ENCODE data around the gene PCDH12. TPM values are rescaled to one million over a fixed set of nuclear protein-coding genes. Genes with fewer than 3 reads are reported as not detected.

PCDH12 gene
- polyA plus RNA-seq, 1 donor (not counting 4 experiments of a cell fraction or from before 2014, with no cell fraction given): 0.01 TPM

DNA sequence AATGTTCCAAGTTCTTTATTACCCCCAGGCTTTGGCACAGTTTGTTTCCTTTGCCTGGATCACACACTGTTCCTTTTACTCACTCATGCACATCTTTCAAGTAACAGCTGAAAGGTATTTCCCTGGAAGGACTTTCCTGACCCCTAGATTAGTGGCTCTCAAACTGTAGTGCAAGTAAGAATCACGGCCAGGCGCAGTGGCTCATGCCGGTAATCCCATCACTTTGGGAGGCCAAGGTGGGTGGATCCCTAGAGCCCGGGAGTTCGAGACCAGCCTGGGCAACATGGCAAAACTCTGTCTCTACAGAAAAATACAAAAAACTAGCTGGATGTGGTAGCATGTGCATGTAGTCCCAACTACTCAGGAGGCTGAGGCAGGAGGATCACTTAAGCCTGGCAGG is 53.5 kb downstream of the PCDH12 start:
- H3K4me3 ChIP-seq (ENCODE audit: control insufficient read depth in 2 of 3, extremely low read depth in 1 of 3, insufficient read depth in 2 of 3, low read depth in 1 of 3, low read length in 3 of 3): no peak overlapping the region
- dilution Hi-C loops (cut with MboI; ENCODE audit: extremely low pct_ligation_motif_present, low sequenced_read_pairs): no loop called here
- no peaks in the 10 kb centered on the region for H3K4me1 ChIP-seq (ENCODE audit: control insufficient read depth, extremely low read depth, insufficient read depth, low read length)
- H3K9me1 ChIP-seq (ENCODE audit: control insufficient read depth, extremely low read depth, insufficient read depth, low read length): no peaks in the 10 kb centered on the region
- no peak overlapping the region for H3K9ac ChIP-seq (ENCODE audit: control insufficient read depth, extremely low read depth, insufficient read depth, low read length)
- no peaks in the 10 kb centered on the region for H3K27me3 ChIP-seq (ENCODE audit: control insufficient read depth, extremely low read depth, insufficient read depth, low read length)
- H3K4me2 ChIP-seq (ENCODE audit: control insufficient read depth, extremely low read depth, insufficient read depth, low read depth, low read length): no peak overlapping the region
- no peaks in the 10 kb centered on the region for H3K36me3 ChIP-seq (ENCODE audit: control insufficient read depth in 2 of 2, extremely low read depth in 1 of 2, insufficient read depth in 2 of 2, low read length in 2 of 2)
- no peak overlapping the region for H2AFZ ChIP-seq (ENCODE audit: control insufficient read depth, low read length)
- no peak for TF ChIP-seq EZH2 (IDR thresholded peaks at IDR 0.05; ENCODE audit: low read length)
- TF ChIP-seq, protein P1, sequence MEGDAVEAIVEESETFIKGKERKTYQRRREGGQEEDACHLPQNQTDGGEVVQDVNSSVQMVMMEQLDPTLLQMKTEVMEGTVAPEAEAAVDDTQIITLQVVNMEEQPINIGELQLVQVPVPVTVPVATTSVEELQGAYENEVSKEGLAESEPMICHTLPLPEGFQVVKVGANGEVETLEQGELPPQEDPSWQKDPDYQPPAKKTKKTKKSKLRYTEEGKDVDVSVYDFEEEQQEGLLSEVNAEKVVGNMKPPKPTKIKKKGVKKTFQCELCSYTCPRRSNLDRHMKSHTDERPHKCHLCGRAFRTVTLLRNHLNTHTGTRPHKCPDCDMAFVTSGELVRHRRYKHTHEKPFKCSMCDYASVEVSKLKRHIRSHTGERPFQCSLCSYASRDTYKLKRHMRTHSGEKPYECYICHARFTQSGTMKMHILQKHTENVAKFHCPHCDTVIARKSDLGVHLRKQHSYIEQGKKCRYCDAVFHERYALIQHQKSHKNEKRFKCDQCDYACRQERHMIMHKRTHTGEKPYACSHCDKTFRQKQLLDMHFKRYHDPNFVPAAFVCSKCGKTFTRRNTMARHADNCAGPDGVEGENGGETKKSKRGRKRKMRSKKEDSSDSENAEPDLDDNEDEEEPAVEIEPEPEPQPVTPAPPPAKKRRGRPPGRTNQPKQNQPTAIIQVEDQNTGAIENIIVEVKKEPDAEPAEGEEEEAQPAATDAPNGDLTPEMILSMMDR (optimal IDR thresholded peaks at IDR 0.05 in 1 of 3, IDR thresholded peaks at IDR 0.05 in 1 of 3, conservative IDR thresholded peaks at IDR 0.05 in 1 of 3; ENCODE audit: extremely low read depth in 1 of 3, insufficient read depth in 2 of 3, low read length in 3 of 3): no peak
- no peaks in the 10 kb centered on the region for H4K20me1 ChIP-seq (ENCODE audit: control insufficient read depth, extremely low read depth, insufficient read depth, low read length)
- H3K79me2 ChIP-seq (ENCODE audit: control insufficient read depth, insufficient read depth, low read length): no peaks in the 10 kb centered on the region
- FAIRE-seq (no peak), DNase-seq (ENCODE audit: low read depth, low spot score) (no peak)
- H3K27ac ChIP-seq (ENCODE audit: control insufficient read depth, insufficient read depth, low read length): no peak overlapping the region
- H3K9me3 ChIP-seq (ENCODE audit: control insufficient read depth, low read depth, low read length): no peaks in the 10 kb centered on the region

DNA sequence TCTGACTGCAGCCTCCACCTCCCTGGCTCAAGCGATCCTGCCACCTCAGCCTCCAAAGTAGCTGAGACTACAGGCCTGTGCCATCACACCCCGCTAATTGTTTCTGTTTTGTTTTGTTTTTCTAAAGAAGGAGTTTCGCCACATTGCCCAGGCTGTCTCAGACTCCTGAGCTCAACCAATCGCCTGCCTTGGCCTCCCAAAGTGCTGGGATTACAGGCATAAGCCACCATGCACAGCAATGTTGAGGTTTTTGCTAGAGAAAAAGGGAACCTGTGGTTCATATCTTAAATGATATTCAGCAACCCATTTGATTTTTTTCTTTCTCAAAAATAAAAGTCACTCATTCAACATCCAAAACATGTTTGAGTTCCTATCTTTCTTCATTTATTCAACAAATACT is 54.7 kb downstream of the PCDH12 start:
- H3K4me1 ChIP-seq (ENCODE audit: control insufficient read depth, extremely low read depth, insufficient read depth, low read length): no peaks in the 10 kb centered on the region
- H3K36me3 ChIP-seq (ENCODE audit: control insufficient read depth in 2 of 2, extremely low read depth in 1 of 2, insufficient read depth in 2 of 2, low read length in 2 of 2): no peaks in the 10 kb centered on the region
- no peak overlapping the region for H3K4me2 ChIP-seq (ENCODE audit: control insufficient read depth, extremely low read depth, insufficient read depth, low read depth, low read length)
- no peak for TF ChIP-seq EZH2 (IDR thresholded peaks at IDR 0.05; ENCODE audit: low read length)
- TF ChIP-seq, protein P1 (optimal IDR thresholded peaks at IDR 0.05 in 1 of 3, IDR thresholded peaks at IDR 0.05 in 1 of 3, conservative IDR thresholded peaks at IDR 0.05 in 1 of 3; ENCODE audit: extremely low read depth in 1 of 3, insufficient read depth in 2 of 3, low read length in 3 of 3): no peak
- H4K20me1 ChIP-seq (ENCODE audit: control insufficient read depth, extremely low read depth, insufficient read depth, low read length): no peaks in the 10 kb centered on the region
- no peak overlapping the region for H2AFZ ChIP-seq (ENCODE audit: control insufficient read depth, low read length)
- H3K27me3 ChIP-seq (ENCODE audit: control insufficient read depth, extremely low read depth, insufficient read depth, low read length): no peaks in the 10 kb centered on the region
- no peaks in the 10 kb centered on the region for H3K79me2 ChIP-seq (ENCODE audit: control insufficient read depth, insufficient read depth, low read length)
- dilution Hi-C loops (cut with MboI; ENCODE audit: extremely low pct_ligation_motif_present, low sequenced_read_pairs): no loop called here
- DNase-seq (ENCODE audit: low read depth, low spot score) (no peak), FAIRE-seq (no peak)
- H3K9me3 ChIP-seq (ENCODE audit: control insufficient read depth, low read depth, low read length): no peaks in the 10 kb centered on the region
- no peaks in the 10 kb centered on the region for H3K9me1 ChIP-seq (ENCODE audit: control insufficient read depth, extremely low read depth, insufficient read depth, low read length)
- no peak overlapping the region for H3K9ac ChIP-seq (ENCODE audit: control insufficient read depth, extremely low read depth, insufficient read depth, low read length)
- no peak overlapping the region for H3K27ac ChIP-seq (ENCODE audit: control insufficient read depth, insufficient read depth, low read length)
- H3K4me3 ChIP-seq (ENCODE audit: control insufficient read depth in 2 of 3, extremely low read depth in 1 of 3, insufficient read depth in 2 of 3, low read depth in 1 of 3, low read length in 3 of 3): no peak overlapping the region

Measured in keratinocyte (primary cell).